HUES48 (cell line): ENCODE measurements around the gene ATP6V1C2.

Source experiments
- H3K27ac ChIP-seq: one replicate; pipeline ENCODE4 v1.7.0; 2013; ENCODE audit warnings: low read depth, low read length, inconsistent platforms
- H3K27me3 ChIP-seq: 2 replicates; pipeline ENCODE4 v1.6.1; 2013; ENCODE audit warnings: mild to moderate bottlenecking, low read length; ENCODE audit not compliant: control insufficient read depth, insufficient read depth
- H3K36me3 ChIP-seq: 2 replicates; pipeline ENCODE4 v1.6.1; 2013; ENCODE audit warnings: low read length; ENCODE audit not compliant: control insufficient read depth, insufficient read depth
- H3K4me1 ChIP-seq: 2 replicates; pipeline ENCODE4 v1.6.1; 2013; ENCODE audit warnings: mild to moderate bottlenecking, low read length; ENCODE audit not compliant: control insufficient read depth, insufficient read depth
- H3K4me3 ChIP-seq: 2 replicates; pipeline ENCODE4 v1.5.1; 2013; ENCODE audit warnings: mild to moderate bottlenecking, low read depth, low read length
- H3K9ac ChIP-seq: 2 replicates; pipeline ENCODE4 v1.6.1; 2013; ENCODE audit warnings: mild to moderate bottlenecking, low read depth, low read length, moderate library complexity
- H3K9me3 ChIP-seq: 2 replicates; pipeline ENCODE4 v1.6.1; 2013; ENCODE audit warnings: low read length; ENCODE audit not compliant: control insufficient read depth, insufficient read depth

The ATP6V1C2 gene

DNA sequence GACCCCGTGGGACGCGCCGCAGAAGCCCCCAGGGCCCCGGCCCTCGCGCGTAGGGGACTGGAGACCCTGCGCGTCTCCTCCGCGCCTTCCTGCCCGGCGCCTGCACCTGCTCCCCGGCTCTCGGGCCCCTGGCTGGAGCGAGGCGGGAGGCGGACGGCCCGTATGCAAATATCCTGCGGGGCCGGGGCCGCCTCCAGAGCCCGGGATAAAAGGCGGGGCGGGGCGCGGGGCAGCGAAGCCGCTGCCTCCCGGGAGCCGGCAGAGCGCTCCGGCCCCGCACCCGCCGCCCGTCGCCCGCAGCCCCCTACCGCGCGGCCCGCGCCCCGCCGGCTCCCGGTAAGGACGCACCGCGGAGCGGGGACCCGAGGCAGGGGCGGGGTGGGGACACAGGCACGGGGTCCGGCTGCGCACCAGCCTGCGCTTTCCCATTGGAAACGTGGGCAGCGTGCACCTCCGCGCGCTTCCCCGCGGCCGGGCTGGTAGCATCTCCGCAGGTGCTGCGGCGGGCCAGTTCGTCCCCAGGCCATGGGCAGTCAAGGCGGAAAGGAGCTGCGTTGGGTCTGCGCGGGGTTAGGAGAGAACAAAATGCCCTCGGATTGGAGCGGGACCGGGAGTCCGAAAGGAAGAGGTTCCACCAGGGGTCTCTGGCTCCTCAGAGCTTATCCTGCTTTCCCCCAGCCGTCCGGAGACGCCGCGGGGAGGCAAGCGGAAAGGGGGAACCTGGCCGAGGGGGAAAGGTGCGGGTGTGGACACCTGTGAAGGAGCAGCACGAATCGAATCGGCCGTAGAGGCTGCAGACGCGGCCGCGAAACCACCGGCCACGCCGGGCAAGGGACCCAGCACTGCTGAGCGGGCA lies at the start of gene ATP6V1C2:
Gene ATP6V1C2 (plus strand): TSS at position 235 of the 856 bp plus-strand sequence. CDS start 1,220 bp downstream, outside the sequence.
- Histone ChIP-seq H3K9me3 (no peaks in the 10 kb centered on the region), H3K9ac (no peak within 1 kb of the TSS), H3K27me3 (peaks cover 73% of the 10 kb centered on the region), H3K36me3 (no peaks in the 10 kb centered on the region), H3K4me1 (0 out of 2 replicates have a peak, but pooled peaks cover 4% of the 10 kb centered on the region), H3K4me3 (peak within 1 kb of the TSS; percentile 72), H3K27ac (no peak within 1 kb of the TSS)

DNA sequence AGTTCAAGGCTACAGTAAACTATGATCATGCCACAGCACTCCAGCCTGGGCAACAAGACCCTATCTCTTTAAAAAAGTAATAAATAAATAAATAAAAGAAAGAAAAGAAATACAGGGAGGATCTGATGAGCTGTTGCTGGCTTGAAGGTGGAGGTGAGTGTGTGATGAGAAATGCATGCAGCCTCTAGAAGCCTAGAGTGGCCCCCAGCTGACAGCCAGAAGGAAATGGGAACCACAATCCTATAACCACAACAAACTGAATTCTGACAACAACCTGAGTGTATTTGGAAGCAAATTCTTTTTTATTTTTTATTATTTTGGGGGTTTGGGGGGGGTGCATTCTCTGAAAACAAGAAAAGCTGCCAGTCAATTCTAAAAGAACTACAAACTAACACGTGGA lies 46.3 kb upstream of the ATP6V1C2 start:
- Histone ChIP-seq H3K36me3 (peaks cover 63% of the 10 kb centered on the region), H3K4me3 (no peak overlapping the region), H3K9ac (no peak overlapping the region), H3K4me1 (no peaks in the 10 kb centered on the region), H3K27ac (no peak overlapping the region), H3K27me3 (no peaks in the 10 kb centered on the region), H3K9me3 (no peaks in the 10 kb centered on the region)

DNA sequence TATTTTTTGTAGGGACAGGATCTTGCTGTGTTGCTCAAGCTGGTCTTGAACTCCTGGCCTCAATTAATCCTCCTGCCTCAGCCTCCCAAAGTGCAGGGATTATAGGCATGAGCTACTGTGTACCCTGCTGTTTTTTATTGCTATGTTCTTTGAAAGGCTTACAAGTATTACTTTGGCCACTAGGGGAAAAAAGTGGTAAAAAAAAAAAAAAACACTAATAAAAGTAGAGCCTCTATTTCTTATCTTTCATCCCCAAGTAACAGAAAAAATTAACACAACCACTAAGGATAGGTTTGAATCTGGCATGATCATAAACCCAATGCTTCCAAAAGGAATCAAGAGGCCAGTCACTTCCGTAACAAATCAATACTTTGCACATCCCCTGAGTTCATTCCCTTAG lies 43.2 kb upstream of the ATP6V1C2 start:
- H3K27ac ChIP-seq = no peak overlapping the region
- H3K4me1 ChIP-seq = no peaks in the 10 kb centered on the region
- no peaks in the 10 kb centered on the region for H3K27me3 ChIP-seq
- H3K36me3 ChIP-seq = peaks cover 64% of the 10 kb centered on the region
- H3K9ac ChIP-seq = no peak overlapping the region
- no peak overlapping the region for H3K4me3 ChIP-seq
- H3K9me3 ChIP-seq = no peaks in the 10 kb centered on the region

DNA sequence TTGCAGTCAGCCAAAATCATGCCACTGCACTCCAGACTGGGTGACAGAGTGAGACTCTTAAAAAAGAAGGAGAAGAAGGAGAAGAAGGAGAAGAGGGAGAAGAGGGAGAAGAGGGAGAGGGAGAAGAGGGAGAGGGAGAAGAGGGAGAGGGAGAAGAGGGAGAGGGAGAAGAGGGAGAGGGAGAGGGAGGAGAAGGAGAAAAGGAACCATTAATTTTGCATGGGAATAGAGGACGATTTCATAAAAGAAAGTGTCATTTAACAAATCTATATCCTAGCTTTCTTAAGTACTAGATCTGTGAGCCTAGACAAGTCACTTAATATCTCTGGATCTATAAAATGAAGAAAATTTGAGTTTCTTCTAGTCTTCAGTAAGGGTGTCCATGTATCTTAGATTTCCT lies 41.2 kb upstream of the ATP6V1C2 start:
- H3K27ac ChIP-seq = no peak overlapping the region
- H3K4me1 ChIP-seq = no peaks in the 10 kb centered on the region
- no peaks in the 10 kb centered on the region for H3K27me3 ChIP-seq
- no peaks in the 10 kb centered on the region for H3K9me3 ChIP-seq
- H3K36me3 ChIP-seq = peaks cover 62% of the 10 kb centered on the region
- no peak overlapping the region for H3K9ac ChIP-seq
- H3K4me3 ChIP-seq = no peak overlapping the region

DNA sequence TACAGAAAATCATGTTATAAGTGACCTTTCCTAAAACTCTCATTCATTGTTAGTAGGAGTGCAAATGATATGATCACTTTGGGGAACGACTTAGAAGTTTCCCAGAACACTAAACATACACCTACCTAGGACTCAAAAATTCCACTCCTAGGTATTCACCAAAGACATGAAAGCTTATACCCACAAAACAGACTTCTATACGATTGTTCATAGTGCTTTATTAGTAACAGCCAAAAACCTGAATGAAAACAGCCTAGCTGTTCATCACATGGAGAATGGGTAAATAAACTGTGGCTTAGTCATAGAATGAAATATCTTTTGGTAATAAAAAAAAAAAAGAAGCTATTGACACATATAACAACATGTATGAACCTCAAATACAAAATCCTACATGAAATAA lies 40.5 kb upstream of the ATP6V1C2 start:
- peaks cover 59% of the 10 kb centered on the region for H3K36me3 ChIP-seq
- no peak overlapping the region for H3K27ac ChIP-seq
- H3K27me3 ChIP-seq = no peaks in the 10 kb centered on the region
- H3K9ac ChIP-seq = no peak overlapping the region
- H3K9me3 ChIP-seq = no peaks in the 10 kb centered on the region
- no peak overlapping the region for H3K4me3 ChIP-seq
- H3K4me1 ChIP-seq = no peaks in the 10 kb centered on the region

DNA sequence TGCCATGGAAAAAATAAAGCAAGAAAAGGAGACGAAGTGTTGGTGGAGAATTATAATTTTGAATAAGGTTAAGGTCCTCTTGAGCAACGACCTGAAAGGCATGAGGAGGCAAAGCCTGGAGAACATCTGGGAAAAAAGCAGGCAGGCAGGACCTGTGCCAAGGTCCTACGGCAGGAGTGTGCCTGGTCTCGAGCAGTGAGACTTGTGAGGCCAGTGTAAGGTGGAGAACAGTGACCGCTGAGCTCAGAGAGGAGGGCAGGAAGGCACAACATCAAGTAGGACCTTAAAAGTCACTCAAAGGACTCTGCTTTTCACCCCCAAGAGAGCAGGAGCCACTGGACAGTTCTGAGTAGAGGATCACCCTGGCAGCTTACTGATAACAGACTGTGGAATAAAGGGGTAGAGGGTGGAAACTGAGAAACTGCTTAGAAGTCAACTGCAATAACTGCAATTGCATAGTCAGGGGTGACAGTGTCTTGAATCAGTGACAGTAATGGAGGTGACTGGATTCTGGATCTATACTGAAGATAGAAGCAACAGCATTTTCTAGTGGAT lies 35.2 kb upstream of the ATP6V1C2 start:
- Histone ChIP-seq H3K9ac (no peak overlapping the region), H3K36me3 (peaks cover 39% of the 10 kb centered on the region), H3K4me3 (no peak overlapping the region), H3K27ac (no peak overlapping the region), H3K27me3 (no peaks in the 10 kb centered on the region), H3K4me1 (peaks cover 11% of the 10 kb centered on the region), H3K9me3 (no peaks in the 10 kb centered on the region)

GRCh38 chr2:10688921-10689807 lies 32.3 kb upstream of the ATP6V1C2 start:
- Histone ChIP-seq H3K4me1 (peaks cover 11% of the 10 kb centered on the region), H3K4me3 (peak overlapping the region; percentile 75), H3K36me3 (peaks cover 17% of the 10 kb centered on the region; the same call in 1 of the 2 replicates), H3K27ac (peak overlapping the region; percentile 81), H3K9ac (peak overlapping the region; percentile 82), H3K27me3 (no peaks in the 10 kb centered on the region), H3K9me3 (no peaks in the 10 kb centered on the region)

- peaks cover 11% of the 10 kb centered on the region for H3K4me1 ChIP-seq
- H3K27ac ChIP-seq = no peak overlapping the region
- no peak overlapping the region for H3K9ac ChIP-seq
- H3K36me3 ChIP-seq = 0 out of 2 replicates have a peak, but pooled peaks cover 5% of the 10 kb centered on the region
- no peak overlapping the region for H3K4me3 ChIP-seq
- no peaks in the 10 kb centered on the region for H3K27me3 ChIP-seq
- no peaks in the 10 kb centered on the region for H3K9me3 ChIP-seq
Measured at GRCh38 chr2:10691521-10691920, 29.9 kb upstream of the ATP6V1C2 start.

GRCh38 chr2:10700078-10700803 lies 21.2 kb upstream of the ATP6V1C2 start:
- no peaks in the 10 kb centered on the region for H3K9me3 ChIP-seq
- H3K4me1 ChIP-seq = no peaks in the 10 kb centered on the region
- no peak overlapping the region for H3K4me3 ChIP-seq
- no peaks in the 10 kb centered on the region; the same call in 1 of the 2 replicates for H3K27me3 ChIP-seq
- no peaks in the 10 kb centered on the region for H3K36me3 ChIP-seq
- no peak overlapping the region for H3K27ac ChIP-seq
- H3K9ac ChIP-seq = no peak overlapping the region

DNA sequence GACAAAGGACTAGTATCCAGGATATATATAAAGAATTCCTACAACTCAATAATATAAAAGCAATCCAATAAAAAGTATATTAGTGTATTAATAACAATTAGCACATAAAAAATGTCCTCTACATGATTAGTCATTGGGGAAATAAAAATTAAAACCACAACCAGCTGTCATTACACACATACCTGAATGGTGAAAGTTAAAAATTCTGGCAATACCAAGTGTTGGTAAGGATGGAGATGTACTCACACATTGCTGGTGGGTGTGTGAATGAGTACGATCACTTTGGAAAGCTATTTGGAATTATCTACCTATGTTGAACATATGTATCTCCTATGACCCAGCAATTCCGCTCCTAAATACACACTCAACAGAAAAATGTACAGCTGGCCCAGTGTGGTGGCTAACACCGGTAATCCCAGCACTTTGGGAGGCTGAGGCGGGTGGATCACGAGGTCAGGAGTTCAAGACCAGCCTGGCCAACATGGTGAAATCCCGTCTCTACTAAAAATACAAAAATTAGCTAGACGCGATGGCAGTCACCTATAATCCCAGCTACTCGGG lies 17.3 kb upstream of the ATP6V1C2 start:
- no peaks in the 10 kb centered on the region; the same call in 1 of the 2 replicates for H3K27me3 ChIP-seq
- no peaks in the 10 kb centered on the region for H3K36me3 ChIP-seq
- H3K9me3 ChIP-seq = no peaks in the 10 kb centered on the region
- H3K4me1 ChIP-seq = no peaks in the 10 kb centered on the region; the same call in 1 of the 2 replicates
- H3K9ac ChIP-seq = no peak overlapping the region
- no peak overlapping the region for H3K27ac ChIP-seq
- H3K4me3 ChIP-seq = no peak overlapping the region
